Mucosa of rectum (tissue), 2 donors: ENCODE data around the gene CEP63.
"Not testable (repeated sequence)": the region's sequence is repeated elsewhere in the genome, so short reads cannot be mapped to it uniquely, and the experiment has no call there.

Source experiments
- H3K27ac ChIP-seq, 2 donors: one replicate each; pipeline ENCODE4 v1.7.0; 2013; ENCODE audit warnings: inconsistent platforms in 2 of 2, low read depth in 2 of 2, low read length in 2 of 2
- H3K27me3 ChIP-seq, 2 donors: one replicate each; pipeline ENCODE4 v1.7.0; 2013; ENCODE audit warnings: low read length in 2 of 2; ENCODE audit not compliant: control insufficient read depth in 2 of 2, insufficient read depth in 2 of 2
- H3K36me3 ChIP-seq, 2 donors: one replicate each; pipeline ENCODE4 v1.7.0; 2013; ENCODE audit warnings: low read length in 2 of 2; ENCODE audit not compliant: control insufficient read depth in 2 of 2, insufficient read depth in 2 of 2
- H3K4me1 ChIP-seq, 2 donors: one replicate each; pipeline ENCODE4 v1.7.0; 2013; ENCODE audit warnings: low read length in 2 of 2, mild to moderate bottlenecking in 1 of 2; ENCODE audit not compliant: control insufficient read depth in 2 of 2, insufficient read depth in 2 of 2
- H3K4me3 ChIP-seq, 2 donors: one replicate each; pipeline ENCODE4 v1.7.0; 2013; ENCODE audit warnings: low read length in 2 of 2
- H3K9ac ChIP-seq, 2 donors: one replicate each; pipeline ENCODE4 v1.7.0; 2013; ENCODE audit warnings: low read length in 2 of 2, low read depth in 1 of 2, mild to moderate bottlenecking in 1 of 2
- H3K9me3 ChIP-seq, 2 donors: one replicate each; pipeline ENCODE4 v1.7.0; 2013; ENCODE audit warnings: low read length in 2 of 2; ENCODE audit not compliant: control insufficient read depth in 2 of 2
- donor health status: healthy.
- donor health status: Normal muscosa, but diverticular disease.

CEP63 gene

DNA sequence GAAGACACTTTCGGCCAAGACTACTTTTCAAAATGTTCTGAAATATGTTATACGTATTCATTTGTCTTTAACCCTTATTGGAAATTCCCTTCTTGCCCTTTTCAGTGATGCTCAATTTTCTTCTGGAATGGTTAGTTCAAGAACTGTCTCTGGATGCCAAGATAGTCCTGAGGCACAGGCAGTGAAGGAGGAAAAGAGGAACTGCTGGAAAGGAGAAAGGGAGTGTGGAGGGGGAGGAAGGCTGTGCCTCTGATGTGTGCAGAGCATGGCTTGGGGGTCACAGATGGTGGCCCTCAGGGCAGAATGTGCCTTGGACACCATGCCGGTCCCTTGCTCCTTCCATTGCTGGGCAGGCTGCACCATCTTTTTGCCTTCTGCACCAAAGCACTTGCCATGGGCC lies 73.7 kb downstream of the CEP63 start:
- H3K27me3 ChIP-seq: no peaks in the 10 kb centered on the region
- H3K4me1 ChIP-seq: no peaks in the 10 kb centered on the region
- H3K9me3 ChIP-seq: no peaks in the 10 kb centered on the region
- no peak overlapping the region for H3K9ac ChIP-seq
- no peak overlapping the region for H3K4me3 ChIP-seq
- peaks cover 15 to 21% of the 10 kb centered on the region in 2 donors for H3K36me3 ChIP-seq
- no peak overlapping the region for H3K27ac ChIP-seq

- Histone ChIP-seq H3K9ac (no peak overlapping the region), H3K27ac (no peak overlapping the region), H3K4me3 (no peak overlapping the region), H3K27me3 (no peaks in the 10 kb centered on the region), H3K4me1 (no peaks in the 10 kb centered on the region), H3K36me3 (peaks cover 13 to 18% of the 10 kb centered on the region in 2 donors), H3K9me3 (no peaks in the 10 kb centered on the region)
Measured at GRCh38 chr3:134562055-134562454, 76.2 kb downstream of the CEP63 start.

- Histone ChIP-seq H3K9ac (no peak overlapping the region), H3K36me3 (peaks cover 11 to 14% of the 10 kb centered on the region in 2 donors), H3K4me1 (no peaks in the 10 kb centered on the region), H3K9me3 (no peaks in the 10 kb centered on the region), H3K4me3 (no peak overlapping the region), H3K27ac (no peak overlapping the region), H3K27me3 (no peaks in the 10 kb centered on the region)
Measured at GRCh38 chr3:134563601-134564000, 77.7 kb downstream of the CEP63 start.

DNA sequence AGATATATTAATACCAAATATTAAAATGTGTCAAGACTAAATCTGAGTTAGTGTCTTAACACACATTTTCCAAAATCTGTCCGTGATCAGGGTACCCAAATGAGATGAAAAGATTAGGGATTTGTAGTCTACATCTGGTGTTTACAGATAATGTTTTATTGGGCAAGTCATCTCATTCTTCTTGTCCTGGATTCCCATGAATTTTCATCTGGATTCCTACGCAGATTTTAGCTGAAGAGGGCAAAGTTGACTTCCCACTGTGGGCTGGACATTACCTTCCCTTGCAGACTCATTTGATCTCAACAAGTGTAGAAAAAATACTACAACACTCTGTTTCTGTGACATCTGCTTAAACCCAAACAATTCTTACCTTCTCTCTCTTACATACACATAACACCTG lies 79.1 kb downstream of the CEP63 start:
- peaks cover 4 to 6% of the 10 kb centered on the region in 2 donors for H3K36me3 ChIP-seq
- H3K27ac ChIP-seq: no peak overlapping the region
- H3K4me1 ChIP-seq: no peaks in the 10 kb centered on the region
- H3K27me3 ChIP-seq: no peaks in the 10 kb centered on the region
- H3K4me3 ChIP-seq: no peak overlapping the region
- no peaks in the 10 kb centered on the region for H3K9me3 ChIP-seq
- no peak overlapping the region for H3K9ac ChIP-seq

DNA sequence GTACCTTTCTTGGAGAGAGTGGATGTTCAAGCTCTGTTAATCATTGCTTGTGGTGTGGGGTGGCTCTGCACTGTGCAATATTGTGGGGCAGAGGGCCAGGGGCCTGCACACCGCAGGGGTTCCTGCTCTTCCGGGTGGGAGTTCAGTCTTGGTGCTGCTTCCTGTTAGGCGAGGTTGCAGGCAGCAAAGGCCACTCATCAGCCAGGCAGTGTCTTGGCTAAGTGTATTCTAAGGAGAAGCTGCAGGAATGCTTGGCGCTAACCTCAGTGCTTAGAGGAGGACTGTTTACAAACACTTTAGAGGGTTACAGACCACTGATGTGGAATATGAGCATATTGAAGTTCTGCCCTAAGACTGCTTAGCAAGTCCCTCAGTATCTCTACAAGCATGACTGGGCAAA lies 81.7 kb downstream of the CEP63 start:
- Histone ChIP-seq H3K27ac (no peak overlapping the region), H3K4me3 (no peak overlapping the region), H3K36me3 (no peaks in the 10 kb centered on the region), H3K9ac (no peak overlapping the region), H3K9me3 (peaks cover 0 to 2% of the 10 kb centered on the region in 2 donors), H3K27me3 (no peaks in the 10 kb centered on the region), H3K4me1 (no peaks in the 10 kb centered on the region)

- Histone ChIP-seq H3K27ac (no peak overlapping the region), H3K4me3 (no peak overlapping the region), H3K4me1 (no peaks in the 10 kb centered on the region), H3K9me3 (peaks cover 0 to 2% of the 10 kb centered on the region in 2 donors), H3K9ac (no peak overlapping the region), H3K27me3 (no peaks in the 10 kb centered on the region), H3K36me3 (no peaks in the 10 kb centered on the region)
Measured at GRCh38 chr3:134568790-134569189, 82.9 kb downstream of the CEP63 start.

DNA sequence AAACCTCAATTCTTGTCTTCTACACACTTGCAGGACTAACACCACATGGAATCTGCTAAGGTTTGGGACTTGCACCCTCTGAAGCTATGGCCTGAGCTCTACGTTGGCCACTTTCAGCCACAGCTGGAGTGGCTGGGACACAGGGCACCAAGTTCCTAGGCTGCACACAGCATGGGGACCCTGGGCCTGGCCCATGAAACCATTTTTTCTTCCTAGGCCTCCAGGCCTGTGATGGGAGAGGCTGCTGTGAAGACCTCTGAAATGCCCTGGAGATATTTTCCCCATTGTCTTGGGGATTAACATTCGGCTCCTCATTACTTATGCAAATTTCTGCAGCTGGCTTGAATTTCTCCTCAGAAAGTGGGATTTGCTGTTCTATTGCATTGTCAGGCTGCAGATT lies 84.0 kb downstream of the CEP63 start:
- not testable (repeated sequence) for H3K27me3 ChIP-seq, H3K9me3 ChIP-seq, H3K9ac ChIP-seq, H3K4me3 ChIP-seq, H3K36me3 ChIP-seq, H3K4me1 ChIP-seq, H3K27ac ChIP-seq

GRCh38 chr3:134576426-134576825 lies 90.6 kb downstream of the CEP63 start:
- Histone ChIP-seq H3K4me3 (no peak overlapping the region), H3K4me1 (no peaks in the 10 kb centered on the region), H3K9ac (no peak overlapping the region), H3K36me3 (no peaks in the 10 kb centered on the region), H3K27ac (no peak overlapping the region), H3K27me3 (no peaks in the 10 kb centered on the region), H3K9me3 (no peaks in the 10 kb centered on the region)

DNA sequence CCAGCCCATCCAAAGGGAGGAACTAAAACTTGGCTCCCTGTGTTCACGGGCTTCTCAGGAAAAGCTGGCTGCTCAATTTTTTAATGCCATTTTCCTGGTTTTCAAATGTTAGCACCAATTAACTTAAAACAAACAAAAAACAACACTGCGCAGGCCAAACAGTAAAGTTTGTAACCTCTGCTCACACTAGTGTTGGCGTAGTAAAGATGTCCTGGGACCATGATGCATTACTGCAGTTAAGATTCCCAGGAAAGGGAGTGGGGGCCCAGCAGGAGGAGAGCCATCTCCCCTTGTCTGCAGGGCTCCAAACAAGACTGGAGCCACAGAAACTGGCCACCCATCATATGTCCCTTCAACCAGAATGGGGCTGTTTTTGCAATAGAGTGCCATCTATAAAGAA lies 91.0 kb downstream of the CEP63 start:
- Histone ChIP-seq H3K4me3 (no peak overlapping the region), H3K27ac (no peak overlapping the region), H3K27me3 (no peaks in the 10 kb centered on the region), H3K9ac (no peak overlapping the region), H3K4me1 (no peaks in the 10 kb centered on the region), H3K36me3 (no peaks in the 10 kb centered on the region), H3K9me3 (no peaks in the 10 kb centered on the region)

GRCh38 chr3:134579141-134579665 lies 93.3 kb downstream of the CEP63 start:
- Histone ChIP-seq H3K4me3 (no peak overlapping the region), H3K27me3 (no peaks in the 10 kb centered on the region), H3K27ac (no peak overlapping the region), H3K9me3 (no peaks in the 10 kb centered on the region), H3K36me3 (no peaks in the 10 kb centered on the region), H3K9ac (no peak overlapping the region), H3K4me1 (no peaks in the 10 kb centered on the region)

GRCh38 chr3:134590766-134591165 lies 104.9 kb downstream of the CEP63 start:
- no peak overlapping the region for H3K9ac ChIP-seq
- H3K36me3 ChIP-seq: no peaks in the 10 kb centered on the region
- H3K9me3 ChIP-seq: no peaks in the 10 kb centered on the region

More at GRCh38 chr3:134590766-134591165, 104.9 kb downstream of the CEP63 start:
- no peak overlapping the region for H3K4me3 ChIP-seq
- H3K27ac ChIP-seq: no peak overlapping the region
- H3K27me3 ChIP-seq: no peaks in the 10 kb centered on the region
- no peaks in the 10 kb centered on the region for H3K4me1 ChIP-seq
